SK-N-MC (cell line): ENCODE results near the gene SERPINA1.

Experiments used
- EZH2 ChIP-seq: fragments of 200-600 bp; sonication (generic); IDR thresholded peaks from one replicate; pipeline ENCODE4 v1.6.1; 2017; ENCODE audit warnings: antibody characterized with exemption
- FOXP2 ChIP-seq: optimal IDR thresholded peaks from 2 replicates; pipeline ENCODE3; 2011; ENCODE audit warnings: mild to moderate bottlenecking, moderate library complexity; ENCODE audit not compliant: insufficient read depth; ENCODE audit errors: extremely low read length, control extremely low read depth
- POLR2AphosphoS5 ChIP-seq: IDR thresholded peaks from 2 replicates; pipeline ENCODE4 v1.6.1; 2012; ENCODE audit warnings: mild to moderate bottlenecking, low read depth, low read length, borderline replicate concordance

DNA sequence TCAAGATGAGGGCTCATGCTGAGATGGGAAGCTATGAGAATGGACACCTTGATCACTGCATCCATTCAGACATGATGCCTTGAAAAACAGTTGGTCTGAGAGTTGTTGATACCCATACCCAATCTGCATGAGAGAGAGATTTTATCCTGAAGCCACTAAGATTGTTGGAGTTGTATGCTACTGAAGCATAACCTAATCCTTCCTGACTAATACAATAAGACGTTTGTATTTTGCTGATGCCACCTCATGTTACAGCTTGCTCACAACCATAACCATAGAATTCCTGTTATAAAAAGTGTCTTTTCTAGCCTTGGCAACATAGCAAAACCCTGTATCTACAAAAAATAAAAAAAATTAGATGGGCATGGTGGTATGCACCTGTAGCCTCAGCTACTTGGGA is 12.7 kb upstream of the SERPINA1 start:
- TF ChIP-seq POLR2AphosphoS5 (no peak), EZH2 (no peak), FOXP2 (no peak)
